HEK293T (cell line): Measurements from ENCODE around the gene DDT.

Experiments used
- CTCF ChIA-PET: fragments of 350-600 bp; formaldehyde crosslinking; extraction: SDS; loops from one replicate; lab custom pipeline; 2021; ENCODE audit warnings: antibody characterized with exemption, inconsistent platforms; lab: Yijun Ruan, JAX
- POLR2A ChIA-PET: fragments of 350-600 bp; formaldehyde crosslinking; extraction: SDS; loops from one replicate; lab custom pipeline; 2020; ENCODE audit warnings: antibody characterized with exemption, inconsistent platforms; lab: Yijun Ruan, JAX
- DNase-seq: peaks from one replicate; pipeline ENCODE4 v3.0.0; 2012; ENCODE audit warnings: mixed read lengths; ENCODE audit errors: extremely low spot score
- ARNT ChIP-seq: fragments of 450-650 bp; IDR thresholded peaks from 2 replicates; pipeline ENCODE4 v1.6.1; 2017; ENCODE audit warnings: mild to moderate bottlenecking
- BHLHE40 ChIP-seq: fragments of 450-650 bp; IDR thresholded peaks from 2 replicates; pipeline ENCODE4 v1.6.1; 2016; ENCODE audit warnings: mild to moderate bottlenecking, moderate library complexity, borderline replicate concordance
- CTBP1 ChIP-seq: fragments of 450-650 bp; IDR thresholded peaks from 2 replicates; pipeline ENCODE4 v1.6.1; 2016; ENCODE audit warnings: borderline replicate concordance
- ELF4 ChIP-seq: fragments of 450-650 bp; IDR thresholded peaks from 2 replicates; pipeline ENCODE4 v1.6.1; 2017; ENCODE audit warnings: antibody characterized with exemption
- FOXA1 ChIP-seq: fragments of 450-650 bp; IDR thresholded peaks from 2 replicates; pipeline ENCODE4 v1.6.1; 2016; ENCODE audit warnings: mild to moderate bottlenecking
- FOXK2 ChIP-seq: fragments of 450-650 bp; IDR thresholded peaks from 2 replicates; pipeline ENCODE4 v1.6.1; 2016; ENCODE audit warnings: mild to moderate bottlenecking
- FOXM1 ChIP-seq: fragments of 450-650 bp; IDR thresholded peaks from 2 replicates; pipeline ENCODE4 v1.6.1; 2017; ENCODE audit warnings: mild to moderate bottlenecking, borderline replicate concordance
- HDGF ChIP-seq: fragments of 450-650 bp; IDR thresholded peaks from 2 replicates; pipeline ENCODE4 v1.6.1; 2017; ENCODE audit warnings: antibody characterized with exemption, borderline replicate concordance
- L3MBTL2 ChIP-seq: fragments of 450-650 bp; conservative IDR thresholded peaks from 2 replicates; pipeline ENCODE4 v1.6.1; 2016; ENCODE audit warnings: mild to moderate bottlenecking
- LEF1 ChIP-seq: fragments of 450-650 bp; IDR thresholded peaks from 2 replicates; pipeline ENCODE4 v1.6.1; 2017; ENCODE audit warnings: mild to moderate bottlenecking, borderline replicate concordance
- NFRKB ChIP-seq: fragments of 450-650 bp; IDR thresholded peaks from 2 replicates; pipeline ENCODE4 v1.6.1; 2016; ENCODE audit warnings: mild to moderate bottlenecking, moderate library complexity
- PKNOX1 ChIP-seq: fragments of 450-650 bp; IDR thresholded peaks from 2 replicates; pipeline ENCODE4 v1.6.1; 2016
- SP1 ChIP-seq: fragments of 450-650 bp; IDR thresholded peaks from 2 replicates; pipeline ENCODE4 v1.6.1; 2017
- SUZ12 ChIP-seq: fragments of 450-650 bp; IDR thresholded peaks from 2 replicates; pipeline ENCODE4 v1.6.1; 2016; ENCODE audit warnings: mild to moderate bottlenecking
- TARDBP ChIP-seq: fragments of 450-650 bp; IDR thresholded peaks from 2 replicates; pipeline ENCODE4 v1.6.1; 2016
- ZNF384 ChIP-seq: fragments of 450-650 bp; IDR thresholded peaks from 2 replicates; pipeline ENCODE4 v1.6.1; 2016

Gene DDT

GRCh38 chr22:24008381-24009226 is 34.4 kb upstream of the DDT start:
- CTCF ChIA-PET = no interaction called here
- POLR2A ChIA-PET = no interaction called here
- TF ChIP-seq SUZ12 (no peak), LEF1 (no peak), PKNOX1 (no peak), FOXA1 (no peak), SP1 (no peak), ZNF384 (no peak), BHLHE40 (no peak), L3MBTL2 (no peak), ELF4 (no peak), ARNT (no peak)
- DNase-seq = no peak

DNA sequence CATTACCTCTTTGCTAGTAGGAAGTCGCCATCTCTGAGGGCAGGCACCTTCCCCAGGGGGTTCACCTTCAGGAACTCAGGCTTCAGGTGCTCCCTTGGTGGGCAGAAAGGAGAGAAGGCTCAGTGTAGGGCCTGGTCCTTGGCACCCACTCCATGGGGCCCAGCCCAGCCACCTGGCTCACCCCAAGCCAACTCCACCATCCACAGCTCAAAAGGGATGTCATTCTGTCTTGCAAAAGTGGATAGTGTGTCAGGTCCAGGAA is 33.7 kb upstream of the DDT start:
- CTCF ChIA-PET = no interaction called here
- no peak for DNase-seq
- POLR2A ChIA-PET = no interaction called here
- TF ChIP-seq L3MBTL2 (no peak), ZNF384 (no peak), SUZ12 (no peak), FOXM1 (no peak), HDGF (no peak), SP1 (no peak), CTBP1 (no peak), ELF4 (no peak), FOXA1 (no peak), NFRKB (no peak), TARDBP (no peak), FOXK2 (no peak)

GRCh38 chr22:24007253-24008021 is 33.2 kb upstream of the DDT start:
- ChIA-PET POLR2A (no interaction called here), CTCF (no interaction called here)
- TF ChIP-seq FOXM1 (no peak), SP1 (no peak), ELF4 (no peak), LEF1 (no peak), BHLHE40 (no peak), ARNT (no peak), ZNF384 (no peak), L3MBTL2 (no peak), FOXK2 (no peak), SUZ12 (no peak), HDGF (no peak), PKNOX1 (no peak), NFRKB (no peak), CTBP1 (no peak), TARDBP (no peak), FOXA1 (no peak)
- no peak for DNase-seq

DNA sequence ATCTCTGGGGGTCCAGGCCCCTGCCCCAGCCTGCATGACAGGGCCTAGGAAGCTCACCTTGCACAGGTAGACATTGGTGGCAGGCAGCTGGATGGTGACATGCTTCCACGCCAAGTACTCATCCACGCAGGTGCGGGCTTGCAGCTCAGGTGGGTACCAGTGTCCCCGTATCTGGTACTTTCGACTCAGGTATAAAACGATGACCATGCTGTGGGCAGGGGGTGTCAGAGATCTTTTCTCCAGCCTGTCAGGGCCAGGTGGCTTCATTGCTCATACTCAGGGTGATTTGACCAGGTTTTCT is 32.6 kb upstream of the DDT start:
- DNase-seq = no peak
- ChIA-PET CTCF (no interaction called here), POLR2A (no interaction called here)
- no peak for TF ChIP-seq SP1
- no peak for TF ChIP-seq LEF1
- no peak for TF ChIP-seq ZNF384
- no peak for TF ChIP-seq FOXA1
- no peak for TF ChIP-seq ELF4
- no peak for TF ChIP-seq TARDBP
- TF ChIP-seq SUZ12 = no peak
- TF ChIP-seq FOXM1 = no peak
- no peak for TF ChIP-seq NFRKB
- no peak for TF ChIP-seq L3MBTL2
- no peak for TF ChIP-seq BHLHE40
- no peak for TF ChIP-seq HDGF

- CTCF ChIA-PET = interaction anchor here (0.6 kb wide), 1 partner anchor 716 kb away, joined by 3 read pairs; no protein-coding TSS in a partner anchor
- DNase-seq = no peak
- POLR2A ChIA-PET = no interaction called here
- no peak for TF ChIP-seq ARNT
- TF ChIP-seq HDGF = no peak
- no peak for TF ChIP-seq SP1
- TF ChIP-seq LEF1 = no peak
Measured at GRCh38 chr22:24006207-24006913, 32.1 kb upstream of the DDT start.

DNA sequence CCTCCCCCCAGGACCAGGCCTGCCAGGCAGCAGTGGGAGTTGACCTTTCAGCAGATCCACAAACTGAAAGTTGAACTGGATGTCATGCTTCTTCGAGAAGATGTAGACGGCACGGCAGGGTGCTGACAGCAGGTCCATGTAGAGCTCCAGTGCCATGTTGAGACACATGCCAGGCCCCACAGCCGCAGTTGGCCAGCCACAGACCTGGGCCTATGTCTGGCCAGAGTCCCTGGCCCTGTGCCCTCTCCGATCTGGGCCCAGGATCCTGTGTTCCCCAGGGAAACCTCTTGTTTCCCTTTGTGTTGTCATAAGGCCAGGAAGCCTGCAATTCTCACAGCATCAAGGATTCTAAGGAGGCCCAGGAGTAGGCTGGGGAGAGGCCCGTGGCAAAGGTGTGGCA is 31.0 kb upstream of the DDT start, which contains the start of gene GSTT4:
Gene GSTT4, minus strand, starts transcription at position 253 of the 400 bp plus-strand sequence. Its CDS starts 97 bp downstream, at position 156.
- CTCF ChIA-PET = no interaction called here
- POLR2A ChIA-PET = no interaction called here
- no peak for TF ChIP-seq FOXA1
- TF ChIP-seq ELF4 = no peak
- TF ChIP-seq FOXK2 = no peak
- no peak for TF ChIP-seq FOXM1
- no peak for TF ChIP-seq HDGF
- no peak for TF ChIP-seq L3MBTL2
- no peak for TF ChIP-seq SP1
- no peak for DNase-seq
